CD4-positive, CD25-positive, alpha-beta regulatory T cell (primary cell): ENCODE data around the gene HLA-DPA1. TPM values are rescaled to one million over a fixed set of nuclear protein-coding genes. Genes with fewer than 3 reads are reported as not detected.
A peak's percentile ranks its signal among the peaks of the same experiment; 100 is the strongest.

ENCODE experiments used
- ATAC-seq, 2 donors: fragments of 150-1000 bp; cut with Tn5 transposase; one replicate each; pipeline ENCODE4 v1.10.0; 2021; ENCODE audit warnings: low read depth in 2 of 2, moderate number of reproducible peaks in 2 of 2, moderate library complexity in 1 of 2
- DNase-seq, 3 donors: peaks; one replicate each; pipeline versions ENCODE4 v3.0.0 to v3.0.0-alpha.2; 2012 to 2022; ENCODE audit warnings: mixed read lengths in 1 of 3
- H3K27ac ChIP-seq: one replicate; pipeline ENCODE4 v1.7.0; 2013; ENCODE audit warnings: mild to moderate bottlenecking, low read length; ENCODE audit not compliant: insufficient read depth, poor library complexity, severe bottlenecking
- H3K27me3 ChIP-seq: one replicate; pipeline ENCODE4 v1.7.0; 2013; ENCODE audit warnings: low read length; ENCODE audit not compliant: control insufficient read depth, insufficient read depth
- H3K36me3 ChIP-seq: one replicate; pipeline ENCODE4 v1.7.0; 2013; ENCODE audit warnings: mild to moderate bottlenecking, low read length, moderate library complexity; ENCODE audit not compliant: control insufficient read depth, insufficient read depth
- H3K4me1 ChIP-seq: 2 replicates; pipeline ENCODE4 v1.7.0; 2013; ENCODE audit warnings: mild to moderate bottlenecking, low read length; ENCODE audit not compliant: insufficient read depth, control insufficient read depth, poor library complexity, severe bottlenecking
- H3K4me3 ChIP-seq: one replicate; pipeline ENCODE4 v1.7.0; 2013; ENCODE audit warnings: low read depth, mild to moderate bottlenecking, low read length, moderate library complexity
- H3K9me3 ChIP-seq, 2 experiments: 1 replicate in 1 of 2; 2 replicates in 1 of 2; pipeline ENCODE4 v1.7.0; 2013; ENCODE audit warnings: low read length in 2 of 2, mild to moderate bottlenecking in 1 of 2, moderate library complexity in 1 of 2; ENCODE audit not compliant: control insufficient read depth in 2 of 2
- H3K27ac Mint-ChIP-seq, 3 donors: one replicate each; pipeline ENCODE4 v1.8.0; 2020 to 2022; ENCODE audit warnings: mild to moderate bottlenecking in 3 of 3, mixed read lengths in 3 of 3, moderate library complexity in 2 of 3
- H3K27me3 Mint-ChIP-seq: one replicate; pipeline ENCODE4 v1.8.0; 2022; ENCODE audit warnings: mild to moderate bottlenecking, mixed read lengths
- H3K36me3 Mint-ChIP-seq: one replicate; pipeline ENCODE4 v1.8.0; 2020; ENCODE audit warnings: mixed read lengths
- H3K4me1 Mint-ChIP-seq, 4 donors: one replicate each; pipeline ENCODE4 v1.8.0; 2020 to 2022; ENCODE audit warnings: mixed read lengths in 4 of 4, mild to moderate bottlenecking in 1 of 4
- H3K4me3 Mint-ChIP-seq, 4 donors: one replicate each; pipeline ENCODE4 v1.8.0; 2020 to 2022; ENCODE audit warnings: mild to moderate bottlenecking in 4 of 4, mixed read lengths in 4 of 4, moderate library complexity in 3 of 4
- H3K9me3 Mint-ChIP-seq, 7 donors: one replicate each; pipeline ENCODE4 v1.8.0; 2020 to 2022; ENCODE audit warnings: mixed read lengths in 7 of 7, mild to moderate bottlenecking in 3 of 7, moderate library complexity in 2 of 7
- polyA plus RNA-seq, 4 donors: library from polyadenylated mRNA; unstranded; fragments of 300-500 nt; fragmentation: Illumina TruSeq; gene quantifications; one replicate each; pipeline ENCODE4 v1.2.3, GENCODE V29; 2021
- total RNA-seq: library from RNA; stranded (reverse); gene quantifications from one replicate; pipeline ENCODE4 v1.2.3, GENCODE V29; 2022

Gene HLA-DPA1
- total RNA-seq: 102 TPM
- 100 to 1,000 TPM in 3 of 4 donors, 10 to 100 TPM in 1; 97.9 to 292 (median 209) TPM for polyA plus RNA-seq

DNA sequence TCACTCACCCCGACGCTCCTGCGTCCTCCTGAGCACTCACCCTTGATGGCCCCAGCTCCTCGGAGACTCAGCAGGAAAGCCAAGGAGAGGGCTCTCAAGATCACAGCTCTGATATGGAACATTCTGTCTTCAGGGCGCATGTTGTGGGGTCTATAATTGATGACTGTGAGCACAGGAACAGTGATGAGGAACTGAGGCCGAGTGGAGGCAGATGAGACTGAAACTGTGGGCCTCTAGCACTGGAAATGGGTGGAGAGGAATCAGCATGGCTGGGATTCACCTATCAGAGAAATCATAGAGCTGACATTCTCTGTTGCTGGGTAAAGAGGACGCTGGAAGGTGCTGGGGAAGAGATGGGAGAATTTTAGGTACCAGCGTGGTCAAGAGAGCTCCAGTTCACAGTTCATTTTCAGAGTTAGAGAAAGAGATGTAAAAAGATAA, at the start of gene HLA-DPA1:
TSS of gene HLA-DPA1 (minus strand) at position 219 of the 441 bp plus-strand sequence.
- Mint-ChIP-seq H3K4me3 (peak within 1 kb of the TSS; percentile 87 to 94 (median 91)), H3K9me3 (no peaks in the 10 kb centered on the region), H3K36me3 (no peaks in the 10 kb centered on the region), H3K4me1 (peaks cover 30 to 48% (median 44%) of the 10 kb centered on the region in 4 donors), H3K27ac (peak within 1 kb of the TSS; percentile 74 to 81 (median 75)), H3K27me3 (no peaks in the 10 kb centered on the region)
- Histone ChIP-seq H3K4me3 (peak within 1 kb of the TSS; percentile 91), H3K27ac (peak within 1 kb of the TSS; percentile 53), H3K27me3 (no peaks in the 10 kb centered on the region), H3K4me1 (peaks cover 34% of the 10 kb centered on the region), H3K9me3 (no peaks in the 10 kb centered on the region), H3K36me3 (peaks cover 9% of the 10 kb centered on the region)
- peak; percentile 58 to 67 for ATAC-seq
- DNase-seq: peak; percentile 34 to 79 (median 51)

GRCh38 chr6:33123181-33123580, 49.7 kb upstream of the HLA-DPA1 start:
- Mint-ChIP-seq H3K9me3 (peaks cover 0 to 14% (median 5%) of the 10 kb centered on the region in 7 donors), H3K4me1 (peaks cover 0 to 11% (median 3%) of the 10 kb centered on the region in 4 donors), H3K27ac (no peak overlapping the region), H3K36me3 (no peaks in the 10 kb centered on the region), H3K27me3 (peaks cover 48% of the 10 kb centered on the region), H3K4me3 (no peak overlapping the region)
- Histone ChIP-seq H3K36me3 (no peaks in the 10 kb centered on the region), H3K4me3 (no peak overlapping the region), H3K9me3 (peaks cover 10 to 14% of the 10 kb centered on the region in 2 experiments), H3K4me1 (peaks cover 2% of the 10 kb centered on the region), H3K27ac (no peak overlapping the region), H3K27me3 (no peaks in the 10 kb centered on the region)
- DNase-seq (no peak), ATAC-seq (no peak)

GRCh38 chr6:33120001-33120400, 46.6 kb upstream of the HLA-DPA1 start:
- Histone ChIP-seq H3K4me3 (no peak overlapping the region), H3K36me3 (no peaks in the 10 kb centered on the region), H3K27me3 (peaks cover 16% of the 10 kb centered on the region), H3K4me1 (peaks cover 3% of the 10 kb centered on the region), H3K9me3 (peaks cover 10 to 14% of the 10 kb centered on the region in 2 experiments), H3K27ac (no peak overlapping the region)
- peaks cover 80% of the 10 kb centered on the region for H3K27me3 Mint-ChIP-seq
- H3K4me3 Mint-ChIP-seq: no peak overlapping the region
- peaks cover 0 to 13% (median 5%) of the 10 kb centered on the region in 7 donors for H3K9me3 Mint-ChIP-seq
- H3K27ac Mint-ChIP-seq: no peak overlapping the region
- H3K4me1 Mint-ChIP-seq: peaks cover 0 to 15% (median 6%) of the 10 kb centered on the region in 4 donors
- ATAC-seq: no peak
- DNase-seq: no peak
- no peaks in the 10 kb centered on the region for H3K36me3 Mint-ChIP-seq

DNA sequence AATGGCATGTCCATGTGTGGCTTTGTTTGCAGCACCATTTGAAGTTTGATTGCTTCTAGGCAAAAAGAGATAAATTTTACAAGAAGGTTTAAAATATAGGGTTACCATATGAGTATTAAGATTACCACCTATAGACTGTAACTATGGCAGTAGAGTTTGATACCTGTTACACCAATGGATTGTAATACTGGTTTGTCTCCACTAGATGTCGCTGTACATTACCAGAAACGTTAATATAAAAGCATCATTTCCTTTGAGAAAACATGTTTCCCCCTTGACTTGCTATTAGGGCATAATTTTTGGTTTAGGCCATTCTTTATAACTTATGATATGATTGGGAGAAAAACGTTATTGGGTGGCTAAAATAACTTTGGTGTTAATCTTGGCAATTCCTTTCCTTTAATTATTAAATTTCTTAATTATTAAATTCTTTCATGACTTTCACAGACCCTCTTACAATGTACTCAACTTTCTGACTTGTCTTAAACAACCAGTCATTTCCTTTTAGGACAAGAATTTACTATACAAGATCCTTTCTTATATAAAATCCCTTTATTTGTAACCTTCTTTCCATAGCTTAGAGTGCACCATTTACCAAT, 45.2 kb upstream of the HLA-DPA1 start:
- DNase-seq: peak in 2 of 3 donors; percentile 74 to 80

GRCh38 chr6:33117811-33118277, 44.4 kb upstream of the HLA-DPA1 start:
- H3K27me3 Mint-ChIP-seq: peaks cover 92% of the 10 kb centered on the region
- H3K4me3 Mint-ChIP-seq: no peak overlapping the region
- Histone ChIP-seq H3K36me3 (no peaks in the 10 kb centered on the region), H3K4me3 (no peak overlapping the region), H3K27me3 (peaks cover 31% of the 10 kb centered on the region), H3K9me3 (no peaks in the 10 kb centered on the region), H3K27ac (no peak overlapping the region), H3K4me1 (peaks cover 3% of the 10 kb centered on the region)
- peaks cover 0 to 4% (median 0%) of the 10 kb centered on the region in 7 donors for H3K9me3 Mint-ChIP-seq
- H3K36me3 Mint-ChIP-seq: no peaks in the 10 kb centered on the region
- no peak overlapping the region for H3K27ac Mint-ChIP-seq
- ATAC-seq (no peak), DNase-seq (no peak)
- peaks cover 0 to 15% (median 6%) of the 10 kb centered on the region in 4 donors for H3K4me1 Mint-ChIP-seq

More for the DNA sequence above, 45.2 kb upstream of the HLA-DPA1 start:
- H3K4me1 Mint-ChIP-seq: peaks cover 0 to 15% (median 6%) of the 10 kb centered on the region in 4 donors
- peak; percentile 62 to 77 for ATAC-seq
- H3K27ac ChIP-seq: no peak overlapping the region
- H3K27me3 Mint-ChIP-seq: peaks cover 89% of the 10 kb centered on the region
- peaks cover 3 to 5% of the 10 kb centered on the region in 2 experiments for H3K9me3 ChIP-seq
- no peak overlapping the region for H3K4me3 ChIP-seq
- peaks cover 3% of the 10 kb centered on the region for H3K4me1 ChIP-seq
- H3K36me3 Mint-ChIP-seq: no peaks in the 10 kb centered on the region
- no peak overlapping the region for H3K4me3 Mint-ChIP-seq
- peaks cover 25% of the 10 kb centered on the region for H3K27me3 ChIP-seq
- H3K27ac Mint-ChIP-seq: no peak overlapping the region
- no peaks in the 10 kb centered on the region for H3K36me3 ChIP-seq
- peaks cover 0 to 5% (median 3%) of the 10 kb centered on the region in 7 donors for H3K9me3 Mint-ChIP-seq

DNA sequence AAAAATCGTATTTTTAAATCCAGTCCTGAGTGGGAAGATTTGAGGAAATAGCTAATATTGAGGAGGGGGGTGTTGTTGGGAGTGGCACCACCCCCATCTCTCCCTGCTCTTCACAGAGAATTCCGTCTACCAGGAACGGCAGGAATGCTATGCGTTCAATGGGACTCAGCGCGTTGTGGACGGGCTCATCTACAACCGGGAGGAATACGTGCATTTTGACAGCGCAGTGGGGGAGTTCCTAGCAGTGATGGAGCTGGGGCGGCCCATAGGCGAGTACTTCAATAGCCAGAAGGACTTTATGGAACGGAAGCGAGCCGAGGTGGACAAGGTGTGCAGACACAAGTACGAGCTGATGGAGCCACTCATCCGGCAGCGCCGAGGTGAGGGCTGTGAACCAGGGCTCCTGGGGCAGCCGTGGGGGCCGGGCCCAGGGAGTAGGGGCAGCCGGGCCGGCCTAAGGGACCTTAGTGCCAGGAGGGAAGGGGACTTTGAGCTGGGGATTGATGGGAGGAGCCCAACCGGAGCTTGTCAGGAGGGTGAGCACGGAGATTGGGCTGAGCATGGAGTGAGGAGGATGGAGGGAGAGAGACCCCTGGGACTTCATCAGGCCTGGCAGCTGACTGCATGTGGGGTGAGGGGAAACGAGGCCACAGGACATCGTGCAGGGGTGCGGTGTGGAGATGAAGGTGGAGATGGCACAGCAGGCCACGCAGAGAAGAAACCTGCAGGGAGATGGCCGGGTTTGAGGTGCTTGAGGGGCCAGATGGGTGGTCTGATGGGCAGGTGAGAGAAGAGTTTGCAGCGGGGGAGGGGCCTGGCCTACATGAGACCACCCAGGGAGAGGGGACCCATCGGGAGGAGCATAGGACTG, 43.6 kb upstream of the HLA-DPA1 start:
- no peak overlapping the region for H3K4me3 ChIP-seq
- Mint-ChIP-seq H3K4me3 (no peak overlapping the region), H3K27me3 (peaks cover 94% of the 10 kb centered on the region), H3K4me1 (peaks cover 0 to 15% (median 6%) of the 10 kb centered on the region in 4 donors), H3K36me3 (no peaks in the 10 kb centered on the region), H3K27ac (no peak overlapping the region), H3K9me3 (peaks cover 0 to 4% (median 0%) of the 10 kb centered on the region in 7 donors)
- H3K27me3 ChIP-seq: peaks cover 33% of the 10 kb centered on the region
- no peak overlapping the region for H3K27ac ChIP-seq
- peaks cover 3% of the 10 kb centered on the region for H3K4me1 ChIP-seq
- H3K36me3 ChIP-seq: no peaks in the 10 kb centered on the region
- no peaks in the 10 kb centered on the region for H3K9me3 ChIP-seq
- DNase-seq (no peak), ATAC-seq (no peak)

GRCh38 chr6:33116417-33116816, 43.0 kb upstream of the HLA-DPA1 start:
- H3K4me3 ChIP-seq: no peak overlapping the region
- ATAC-seq: no peak
- H3K27ac Mint-ChIP-seq: no peak overlapping the region

More at GRCh38 chr6:33116417-33116816, 43.0 kb upstream of the HLA-DPA1 start:
- peaks cover 0 to 1% (median 0%) of the 10 kb centered on the region in 7 donors for H3K9me3 Mint-ChIP-seq
- H3K4me1 Mint-ChIP-seq: peaks cover 0 to 15% (median 6%) of the 10 kb centered on the region in 4 donors
- H3K27me3 Mint-ChIP-seq: peaks cover 91% of the 10 kb centered on the region
- no peak overlapping the region for H3K4me3 Mint-ChIP-seq
- H3K36me3 Mint-ChIP-seq: no peaks in the 10 kb centered on the region
- Histone ChIP-seq H3K4me1 (peaks cover 3% of the 10 kb centered on the region), H3K27me3 (peaks cover 40% of the 10 kb centered on the region), H3K9me3 (no peaks in the 10 kb centered on the region), H3K36me3 (no peaks in the 10 kb centered on the region), H3K27ac (no peak overlapping the region)
- no peak for DNase-seq
